Measurements from ENCODE around the gene NCAN. TPM values are rescaled to one million over a fixed set of nuclear protein-coding genes. Genes with fewer than 3 reads are reported as not detected.

NCAN gene
- total RNA-seq, 3 donors from 2014 or later (not counting 1 experiment from before 2014, with no cell fraction given): not detected

DNA sequence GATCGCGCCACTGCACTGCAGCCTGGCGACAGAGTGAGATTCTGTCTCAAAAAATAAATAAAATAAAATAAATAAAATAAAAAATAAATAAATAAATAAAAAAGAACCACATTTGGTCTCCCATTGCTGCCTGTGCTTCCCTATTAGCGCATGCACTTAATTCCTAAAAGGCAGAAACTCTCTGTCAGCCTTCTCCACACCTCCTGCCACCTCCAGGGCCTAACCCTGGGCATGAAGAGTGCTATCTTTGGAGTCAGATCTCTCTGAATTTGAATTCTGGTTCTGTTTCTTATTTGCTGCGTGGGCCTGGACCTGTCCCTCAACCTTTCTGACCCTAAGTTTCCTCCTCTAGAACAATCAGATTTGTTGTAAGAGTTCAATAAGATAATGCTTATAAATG, 11.3 kb downstream of the NCAN start:
- H3K9me3 ChIP-seq (ENCODE audit: control insufficient read depth, insufficient read depth, low read length): no peaks in the 10 kb centered on the region
- no peaks in the 10 kb centered on the region for H3K36me3 ChIP-seq (ENCODE audit: control insufficient read depth, insufficient read depth, low read length)
- Mint-ChIP-seq H3K9me3 (no peaks in the 10 kb centered on the region), H3K4me3 (no peak overlapping the region), H3K27ac (no peak overlapping the region), H3K4me1 (peaks cover 4 to 12% of the 10 kb centered on the region in 2 donors), H3K27me3 (ENCODE audit: low read depth in 2 of 2) (peaks cover 0 to 3% of the 10 kb centered on the region in 2 donors), H3K36me3 (no peaks in the 10 kb centered on the region)
- H3K4me1 ChIP-seq (ENCODE audit: control insufficient read depth, insufficient read depth, low read length): peaks cover 10% of the 10 kb centered on the region
- no peak overlapping the region for H3K4me3 ChIP-seq (ENCODE audit: low read length)
- peaks cover 5% of the 10 kb centered on the region for H3K27me3 ChIP-seq (ENCODE audit: control insufficient read depth, insufficient read depth, low read length)
- 100% methylated on average over 1 of the region's 5 CpGs for WGBS (ENCODE audit: insufficient coverage)
- H3K27ac ChIP-seq (ENCODE audit: low read length): no peak overlapping the region
- DNase-seq: no peak
- no peak for ATAC-seq
- intact Hi-C loops (cut with micrococcal nuclease): no loop called here
- TF ChIP-seq, protein P1, sequence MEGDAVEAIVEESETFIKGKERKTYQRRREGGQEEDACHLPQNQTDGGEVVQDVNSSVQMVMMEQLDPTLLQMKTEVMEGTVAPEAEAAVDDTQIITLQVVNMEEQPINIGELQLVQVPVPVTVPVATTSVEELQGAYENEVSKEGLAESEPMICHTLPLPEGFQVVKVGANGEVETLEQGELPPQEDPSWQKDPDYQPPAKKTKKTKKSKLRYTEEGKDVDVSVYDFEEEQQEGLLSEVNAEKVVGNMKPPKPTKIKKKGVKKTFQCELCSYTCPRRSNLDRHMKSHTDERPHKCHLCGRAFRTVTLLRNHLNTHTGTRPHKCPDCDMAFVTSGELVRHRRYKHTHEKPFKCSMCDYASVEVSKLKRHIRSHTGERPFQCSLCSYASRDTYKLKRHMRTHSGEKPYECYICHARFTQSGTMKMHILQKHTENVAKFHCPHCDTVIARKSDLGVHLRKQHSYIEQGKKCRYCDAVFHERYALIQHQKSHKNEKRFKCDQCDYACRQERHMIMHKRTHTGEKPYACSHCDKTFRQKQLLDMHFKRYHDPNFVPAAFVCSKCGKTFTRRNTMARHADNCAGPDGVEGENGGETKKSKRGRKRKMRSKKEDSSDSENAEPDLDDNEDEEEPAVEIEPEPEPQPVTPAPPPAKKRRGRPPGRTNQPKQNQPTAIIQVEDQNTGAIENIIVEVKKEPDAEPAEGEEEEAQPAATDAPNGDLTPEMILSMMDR (IDR thresholded peaks at IDR 0.05): no peak

DNA sequence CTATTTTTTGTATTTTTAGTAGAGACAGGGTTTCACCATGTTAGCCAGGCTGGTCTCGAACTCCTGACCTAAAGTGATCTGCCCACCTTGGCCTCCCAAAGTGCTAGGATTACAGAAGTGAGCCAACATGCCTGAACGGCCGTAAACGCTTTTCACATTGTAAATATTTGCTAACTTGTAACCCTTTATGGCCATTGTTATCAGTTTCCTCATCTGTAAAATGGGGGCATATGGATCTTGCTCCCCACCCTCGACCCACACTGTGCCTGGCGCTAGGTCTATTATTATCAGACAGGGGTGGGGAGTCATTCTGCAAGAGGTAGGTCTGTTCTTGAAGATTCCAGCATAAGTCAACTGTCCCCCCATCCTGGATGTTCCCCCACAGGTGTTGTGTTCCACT, 11.9 kb downstream of the NCAN start:
- Mint-ChIP-seq H3K4me3 (no peak overlapping the region), H3K27me3 (ENCODE audit: low read depth in 2 of 2) (peaks cover 0 to 3% of the 10 kb centered on the region in 2 donors), H3K36me3 (no peaks in the 10 kb centered on the region), H3K4me1 (peaks cover 4 to 12% of the 10 kb centered on the region in 2 donors), H3K27ac (no peak overlapping the region), H3K9me3 (no peaks in the 10 kb centered on the region)
- peaks cover 5% of the 10 kb centered on the region for H3K27me3 ChIP-seq (ENCODE audit: control insufficient read depth, insufficient read depth, low read length)
- no peaks in the 10 kb centered on the region for H3K9me3 ChIP-seq (ENCODE audit: control insufficient read depth, insufficient read depth, low read length)
- H3K36me3 ChIP-seq (ENCODE audit: control insufficient read depth, insufficient read depth, low read length): no peaks in the 10 kb centered on the region
- WGBS (ENCODE audit: insufficient coverage): 87% methylated on average over 6 of the region's 6 CpGs
- H3K4me3 ChIP-seq (ENCODE audit: low read length): no peak overlapping the region
- intact Hi-C loops (cut with micrococcal nuclease): loop anchor here (2.0 kb wide), 1 partner anchor 77 kb away; no protein-coding TSS in a partner anchor
- no peak overlapping the region for H3K27ac ChIP-seq (ENCODE audit: low read length)
- peaks cover 10% of the 10 kb centered on the region for H3K4me1 ChIP-seq (ENCODE audit: control insufficient read depth, insufficient read depth, low read length)
- DNase-seq (no peak), ATAC-seq (no peak)
- TF ChIP-seq, protein P1 (IDR thresholded peaks at IDR 0.05): no peak

DNA sequence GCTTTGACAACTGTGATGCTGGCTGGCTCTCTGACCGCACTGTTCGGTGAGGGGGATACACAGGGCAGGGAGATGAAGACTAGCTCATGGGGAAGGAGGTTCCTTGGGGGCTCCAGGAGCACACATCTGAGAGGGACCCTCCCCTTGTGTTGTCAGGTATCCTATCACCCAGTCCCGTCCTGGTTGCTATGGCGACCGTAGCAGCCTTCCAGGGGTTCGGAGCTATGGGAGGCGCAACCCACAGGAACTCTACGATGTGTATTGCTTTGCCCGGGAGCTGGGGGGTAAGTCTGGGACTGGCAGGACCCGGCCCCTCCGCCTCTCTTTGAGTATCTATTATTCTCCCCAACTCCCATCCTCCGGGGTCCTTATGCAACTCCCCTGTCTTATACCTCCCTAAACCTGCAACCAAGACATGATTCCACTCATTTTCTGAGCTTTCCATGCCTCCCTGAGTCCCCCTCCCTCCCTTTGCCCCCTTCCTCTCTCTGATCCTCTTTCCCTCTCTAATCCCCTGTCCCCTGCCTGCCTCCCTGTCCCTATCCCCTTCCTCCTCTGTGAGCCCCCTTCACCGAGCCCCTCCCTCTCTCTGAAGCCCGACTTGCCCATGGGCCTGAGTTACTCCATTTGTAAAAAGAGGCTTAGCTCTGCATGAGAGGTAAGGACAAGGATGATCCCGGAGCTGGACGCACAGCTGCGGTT, 12.5 kb downstream of the NCAN start:
- 76% methylated on average over 17 of the region's 17 CpGs for WGBS (ENCODE audit: insufficient coverage)

More for the DNA sequence above, 12.5 kb downstream of the NCAN start:
- H3K9me3 ChIP-seq (ENCODE audit: control insufficient read depth, insufficient read depth, low read length): no peaks in the 10 kb centered on the region
- H3K27me3 ChIP-seq (ENCODE audit: control insufficient read depth, insufficient read depth, low read length): peaks cover 5% of the 10 kb centered on the region
- H3K4me1 ChIP-seq (ENCODE audit: control insufficient read depth, insufficient read depth, low read length): peaks cover 10% of the 10 kb centered on the region
- H3K4me1 Mint-ChIP-seq: peaks cover 4 to 12% of the 10 kb centered on the region in 2 donors
- ATAC-seq: no peak
- no peak overlapping the region for H3K27ac ChIP-seq (ENCODE audit: low read length)
- no peaks in the 10 kb centered on the region for H3K36me3 Mint-ChIP-seq
- no peaks in the 10 kb centered on the region for H3K9me3 Mint-ChIP-seq
- H3K27me3 Mint-ChIP-seq (ENCODE audit: low read depth in 2 of 2): peaks cover 0 to 3% of the 10 kb centered on the region in 2 donors
- intact Hi-C loops (cut with micrococcal nuclease): loop anchor here (2.0 kb wide), 1 partner anchor 78 kb away; no protein-coding TSS in a partner anchor
- no peaks in the 10 kb centered on the region for H3K36me3 ChIP-seq (ENCODE audit: control insufficient read depth, insufficient read depth, low read length)
- peak overlapping the region; percentile 69 for H3K4me3 Mint-ChIP-seq
- DNase-seq: no peak
- TF ChIP-seq, protein P1 (IDR thresholded peaks at IDR 0.05): no peak
- H3K27ac Mint-ChIP-seq: no peak overlapping the region
- no peak overlapping the region for H3K4me3 ChIP-seq (ENCODE audit: low read length)

Measured in natural killer cell (primary cell).